Activated naive CD4-positive, alpha-beta T cell treated with Interleukin-2 at 50 U/mL for 16 hours (primary cell): Measurements from ENCODE around the gene ARAP1.

Source experiments
- DNase-seq: peaks from one replicate; pipeline ENCODE4 v3.0.0-alpha.2; 2020

ARAP1 gene

DNA sequence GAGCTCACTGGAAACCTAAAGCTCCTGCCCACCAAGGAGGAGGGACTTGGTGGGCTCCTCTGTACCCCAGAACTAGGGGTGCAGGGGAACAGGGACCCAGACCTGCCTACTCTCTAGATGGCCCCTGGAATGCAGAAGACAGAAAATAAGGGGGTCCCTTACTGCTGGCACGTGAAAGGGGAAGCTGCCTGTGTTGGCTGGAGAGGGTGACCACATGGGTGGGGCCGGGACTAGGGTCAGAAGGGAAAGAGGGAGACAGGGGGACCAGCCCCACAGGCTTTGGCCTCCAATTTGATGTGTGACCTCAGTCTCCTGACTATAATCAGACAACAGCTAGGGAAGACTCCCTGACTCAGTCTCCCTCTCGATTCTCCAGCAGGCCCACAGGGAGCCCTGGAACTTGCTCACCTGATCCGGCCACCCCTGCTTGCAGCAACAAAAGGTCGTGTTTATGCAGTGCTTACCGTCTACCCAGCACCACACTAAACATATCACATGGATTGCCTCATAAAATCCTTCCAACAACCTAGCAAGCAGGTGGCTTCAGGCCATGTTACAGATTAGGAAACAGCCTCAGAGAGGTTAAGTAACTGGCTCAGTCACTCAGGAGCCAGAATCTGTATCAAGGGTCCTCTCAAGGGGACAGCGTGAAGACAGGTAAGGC, 10.2 kb downstream of the ARAP1 start:
- DNase-seq: no peak

DNA sequence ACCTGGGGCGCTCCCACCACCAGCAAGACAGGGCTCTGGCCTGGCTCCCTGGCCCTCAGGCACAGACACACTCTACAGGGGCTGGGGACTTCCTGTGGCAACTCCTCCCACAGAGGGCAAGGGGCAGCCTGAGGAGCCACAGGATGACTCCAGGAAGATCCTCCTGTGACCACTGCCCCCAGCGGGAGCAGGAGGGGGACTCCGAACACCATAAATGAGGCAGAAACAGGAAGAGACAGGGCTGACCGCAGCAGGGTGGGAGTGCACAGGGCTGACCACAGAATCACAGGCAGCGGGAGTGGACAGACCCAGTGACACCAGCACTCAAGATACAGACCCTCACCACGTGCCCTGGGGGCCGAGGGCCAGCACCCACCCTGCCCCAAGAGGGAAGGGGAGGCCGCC, 10.8 kb downstream of the ARAP1 start:
- DNase-seq: no peak

DNA sequence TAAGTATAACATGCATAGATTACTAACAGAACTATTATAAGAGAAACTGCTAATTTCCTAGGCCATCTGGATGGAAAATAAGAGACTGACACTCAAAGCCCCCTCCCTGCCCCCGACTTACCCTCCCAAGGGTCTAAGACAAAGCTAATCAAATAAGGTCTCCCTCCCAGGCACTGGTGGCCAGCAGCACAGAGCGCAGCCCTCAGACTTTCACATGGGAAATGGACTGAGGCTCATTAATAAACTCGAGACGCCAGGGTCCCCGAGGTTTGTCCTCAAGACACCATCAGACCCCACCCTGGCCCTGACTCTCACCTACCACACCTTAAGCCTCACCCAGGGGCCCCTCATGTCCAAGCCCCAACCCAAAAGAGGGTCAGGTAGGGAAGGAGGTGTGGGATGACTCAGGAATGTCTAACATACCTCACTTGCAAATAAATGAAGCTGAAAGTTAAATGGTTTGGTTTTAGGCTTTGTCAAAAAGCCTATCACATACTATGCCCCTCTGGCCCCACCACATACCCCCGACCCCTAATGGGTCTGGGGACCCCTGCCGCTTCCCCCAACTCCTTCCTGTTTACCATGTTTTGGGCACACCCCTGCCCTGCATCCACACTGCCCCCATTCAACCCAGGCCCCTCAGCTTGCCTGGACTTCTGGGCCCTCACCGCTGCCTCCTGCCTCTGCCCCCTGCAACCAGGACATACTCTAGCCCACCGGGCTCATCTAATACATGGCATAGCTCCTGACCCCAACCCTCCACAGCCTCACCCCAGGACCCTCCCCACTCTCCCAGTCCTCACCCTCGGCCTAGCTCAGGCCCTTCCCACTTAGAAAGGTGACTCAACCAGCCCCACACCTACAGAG, 11.4 kb downstream of the ARAP1 start:
- no peak for DNase-seq

DNA sequence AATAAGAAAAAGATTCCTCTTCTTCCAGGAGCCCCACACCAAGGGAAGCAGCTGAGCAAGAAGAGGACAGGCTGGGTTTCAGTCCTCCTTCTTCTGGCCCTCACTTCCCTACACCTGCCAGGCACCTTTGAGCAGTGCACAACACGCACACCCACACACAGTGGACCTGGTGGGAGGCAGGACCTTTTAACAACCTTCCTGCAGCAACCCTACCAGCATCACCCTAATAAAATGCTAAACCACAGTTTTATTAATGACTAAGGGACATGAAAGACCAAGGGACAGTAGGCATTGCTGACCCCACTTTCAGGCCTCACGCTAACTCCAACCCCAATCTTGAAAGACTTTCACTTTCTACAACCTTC, 12.2 kb downstream of the ARAP1 start:
- no peak for DNase-seq

DNA sequence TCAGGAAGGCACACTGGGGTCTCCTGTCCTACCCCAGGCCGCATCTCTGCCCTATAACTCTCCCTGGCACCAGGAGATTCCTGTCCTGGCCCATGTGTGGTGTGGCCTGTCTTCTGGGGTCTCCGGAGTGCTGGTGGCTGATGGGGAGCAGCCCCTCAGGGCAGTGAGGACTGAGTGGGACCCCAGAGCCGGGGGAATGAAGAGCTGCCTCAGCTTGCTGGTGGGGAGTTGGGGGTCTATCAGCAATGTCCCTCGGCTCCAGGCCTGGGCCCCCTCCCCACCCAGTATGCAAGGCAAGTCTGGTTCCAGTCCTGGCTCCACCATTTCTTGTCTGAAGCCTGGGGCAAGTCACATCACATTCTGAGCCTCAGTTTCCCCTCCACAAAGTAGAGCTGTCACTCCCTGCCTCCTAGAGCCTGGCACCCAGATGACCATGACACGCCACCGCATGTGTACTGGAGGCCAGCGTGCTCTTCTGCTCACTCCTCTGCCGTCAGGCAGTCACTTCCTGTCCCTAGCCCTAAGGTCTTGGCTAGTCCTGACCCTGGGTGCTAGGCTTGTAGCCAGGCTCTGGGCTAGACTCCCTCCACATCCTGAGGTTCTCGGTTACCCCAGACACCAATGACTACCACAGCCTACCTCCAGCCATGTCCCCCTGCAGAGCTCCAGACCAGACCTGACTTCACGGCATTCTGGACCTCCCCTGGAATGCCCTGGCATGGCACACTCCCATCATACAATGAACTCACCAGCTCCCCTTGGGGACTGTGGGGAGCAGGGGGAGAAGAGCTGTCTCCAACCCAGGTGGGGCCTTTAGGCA, 12.8 kb downstream of the ARAP1 start:
- no peak for DNase-seq

DNA sequence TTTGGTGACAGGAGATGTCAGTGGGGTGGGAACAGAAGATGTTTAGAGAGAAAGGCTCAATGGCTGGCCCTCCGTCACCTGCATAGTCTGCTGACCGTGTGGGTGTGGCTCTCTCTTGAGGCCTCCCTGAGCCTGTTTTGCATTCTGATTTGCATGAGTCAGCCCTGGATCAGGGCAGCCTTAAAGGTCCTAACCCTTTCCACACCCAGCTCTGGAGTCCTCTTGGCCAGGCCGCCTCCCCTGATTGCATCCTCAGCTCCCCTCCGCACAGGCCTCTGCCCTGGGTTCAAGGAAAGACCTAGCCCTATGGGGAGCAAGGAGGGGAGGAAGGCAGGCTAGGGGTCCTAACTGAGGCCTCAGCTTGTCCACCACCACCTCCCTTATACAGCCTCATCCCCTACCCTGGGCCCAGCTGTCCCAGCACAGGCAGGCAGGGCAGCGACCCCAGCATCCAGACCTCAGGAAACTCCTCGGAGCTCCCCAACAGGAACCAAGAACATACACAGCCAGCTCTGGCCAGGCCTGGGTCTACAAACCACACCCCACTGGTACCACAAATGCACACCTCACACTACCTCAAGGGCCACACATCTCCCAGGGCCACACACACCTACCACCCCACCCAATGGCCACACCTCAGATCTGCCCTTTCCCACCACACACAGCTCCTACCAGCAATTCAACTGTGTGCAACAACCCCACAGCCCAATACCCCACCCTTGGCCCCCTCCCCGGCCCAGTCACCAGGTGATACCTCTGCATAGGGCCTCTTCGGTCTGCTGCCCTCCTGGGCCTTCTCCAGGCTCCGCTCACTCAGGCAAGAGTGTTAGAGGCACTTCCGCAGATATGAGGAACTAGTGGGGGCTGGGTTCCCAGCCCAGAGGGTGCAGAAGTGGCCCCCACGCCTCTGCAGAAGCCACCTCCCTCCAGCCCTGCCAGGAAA, 13.7 kb downstream of the ARAP1 start:
- no peak for DNase-seq

DNA sequence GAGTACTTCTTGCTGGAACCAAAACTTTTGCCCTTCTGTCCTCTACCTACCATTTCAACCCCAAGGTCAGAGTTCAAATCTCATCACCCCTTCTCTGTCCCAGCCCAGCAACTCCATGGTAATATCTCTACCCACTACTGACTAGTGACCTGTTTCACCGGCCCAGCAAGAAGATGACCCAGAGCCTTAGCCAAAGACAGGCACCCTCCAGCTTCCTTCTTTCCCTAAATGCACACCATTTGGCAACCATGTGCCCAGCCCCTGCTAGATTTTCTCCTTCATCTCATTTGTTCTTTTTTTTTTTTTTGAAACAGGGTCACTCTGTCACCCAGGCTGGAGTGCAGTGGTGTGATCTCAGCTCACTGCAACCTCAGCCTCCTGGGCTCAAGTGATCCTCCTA, 14.9 kb downstream of the ARAP1 start:
- no peak for DNase-seq

DNA sequence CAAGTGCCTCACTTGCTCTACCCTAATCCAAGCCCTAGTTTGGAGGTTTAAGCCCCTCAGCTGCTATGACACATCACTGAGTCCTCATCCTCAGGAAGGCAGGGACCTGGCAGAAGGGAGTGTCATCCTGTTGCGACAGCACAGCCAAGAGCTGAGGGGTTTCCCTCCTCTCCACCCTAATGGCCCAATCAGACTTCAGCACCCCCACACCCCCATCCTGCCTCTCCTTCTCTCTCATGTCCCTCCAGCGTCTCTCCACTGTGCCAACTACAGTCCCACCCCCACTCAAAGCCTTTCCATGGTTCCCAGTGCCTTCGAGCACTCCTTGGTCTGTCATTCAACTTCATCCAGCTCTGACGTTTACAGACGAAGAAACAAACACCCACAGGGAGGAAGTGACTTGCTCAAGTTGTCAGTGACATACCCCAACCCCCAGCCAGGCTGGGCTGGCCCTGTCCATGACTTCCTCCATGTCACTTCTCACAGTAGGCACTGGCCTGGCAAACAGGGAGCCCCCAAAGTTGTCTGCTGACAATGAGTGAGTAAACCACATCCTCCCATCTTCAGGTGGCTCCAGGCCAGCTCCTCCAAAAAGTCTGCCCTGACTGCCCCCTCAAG, 15.6 kb downstream of the ARAP1 start:
- DNase-seq: peak; percentile 53

DNA sequence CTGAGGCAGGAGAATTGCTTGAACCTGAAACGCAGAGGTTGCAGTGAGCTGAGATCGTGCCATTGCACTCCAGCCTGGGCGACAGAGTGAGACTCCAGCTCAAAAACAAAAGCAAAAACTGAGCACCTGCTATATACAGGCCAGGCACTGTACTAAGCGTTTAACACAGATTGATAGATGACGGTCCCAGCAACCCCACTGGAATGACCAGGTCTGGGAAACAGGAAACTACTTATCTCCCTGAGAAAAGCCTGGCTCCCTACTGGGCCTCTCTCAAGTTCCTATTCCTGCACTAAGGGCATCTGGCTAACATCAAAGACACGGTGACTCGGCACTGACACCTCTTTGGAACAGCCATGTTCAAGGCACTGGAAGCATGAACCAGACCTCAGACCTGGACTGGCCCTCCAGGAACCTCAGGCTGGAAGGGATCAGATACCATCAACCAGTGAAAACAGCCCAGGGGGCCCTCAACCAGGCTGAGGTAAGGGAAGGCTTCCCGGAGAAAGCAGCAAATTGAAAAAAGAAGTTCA, 16.6 kb downstream of the ARAP1 start:
- DNase-seq: no peak

DNA sequence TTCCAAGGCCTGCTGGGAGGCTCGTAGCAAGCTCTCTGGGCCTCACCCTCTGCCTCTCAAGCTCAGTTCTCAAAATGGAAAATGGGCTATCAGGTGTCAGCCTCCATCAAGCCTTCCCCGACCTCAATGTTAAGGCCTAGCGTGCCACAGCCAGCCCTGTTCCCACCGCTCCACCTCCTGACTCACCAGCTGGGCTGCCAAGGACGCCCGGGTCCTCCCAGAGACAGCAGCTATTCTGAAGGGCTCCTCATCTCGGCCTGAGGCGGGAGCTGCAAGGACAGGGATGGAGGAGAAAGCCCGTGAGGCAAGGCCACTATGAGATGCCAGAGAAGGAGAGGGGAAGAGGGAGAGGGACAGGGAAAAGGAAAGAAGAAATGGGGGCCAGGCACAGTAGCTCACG, 19.9 kb downstream of the ARAP1 start:
- no peak for DNase-seq

DNA sequence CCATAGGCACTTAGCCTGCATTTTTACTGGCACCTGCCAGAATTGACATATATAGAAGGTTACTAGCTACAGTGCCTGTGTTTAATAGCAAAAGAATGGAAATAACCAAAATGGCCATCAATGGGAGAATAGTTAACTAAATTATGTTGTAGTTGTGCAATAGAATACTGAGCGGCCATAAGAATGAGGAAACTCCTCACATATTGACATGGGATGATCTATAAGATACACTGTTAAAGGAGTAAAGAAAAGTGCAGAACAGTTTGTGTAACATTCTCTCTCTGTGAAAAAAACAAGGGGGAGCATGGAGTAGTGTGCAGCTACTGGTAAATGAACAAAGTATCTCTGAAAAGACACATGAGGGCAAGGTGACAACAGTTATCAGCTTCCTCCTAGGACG, 21.5 kb downstream of the ARAP1 start:
- DNase-seq: no peak

DNA sequence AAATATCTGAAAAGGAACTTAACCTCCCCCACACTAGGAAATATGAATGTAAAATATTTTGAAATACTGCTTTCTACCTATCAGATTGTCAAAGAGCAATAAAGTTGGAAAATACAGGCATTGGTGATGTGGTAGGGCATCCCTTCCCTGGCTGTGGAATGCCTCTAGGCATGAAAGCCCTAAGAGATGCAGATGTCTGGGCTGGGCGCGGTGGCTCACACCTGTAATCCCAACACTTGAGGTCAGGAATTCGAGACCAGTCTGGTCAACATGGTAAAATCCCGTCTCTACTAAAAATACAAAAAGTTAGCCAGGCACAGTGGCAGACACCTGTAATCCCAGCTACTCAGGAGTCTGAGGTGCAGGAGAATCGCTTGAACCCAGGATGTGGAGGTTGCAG, 22.0 kb downstream of the ARAP1 start:
- DNase-seq: no peak

DNA sequence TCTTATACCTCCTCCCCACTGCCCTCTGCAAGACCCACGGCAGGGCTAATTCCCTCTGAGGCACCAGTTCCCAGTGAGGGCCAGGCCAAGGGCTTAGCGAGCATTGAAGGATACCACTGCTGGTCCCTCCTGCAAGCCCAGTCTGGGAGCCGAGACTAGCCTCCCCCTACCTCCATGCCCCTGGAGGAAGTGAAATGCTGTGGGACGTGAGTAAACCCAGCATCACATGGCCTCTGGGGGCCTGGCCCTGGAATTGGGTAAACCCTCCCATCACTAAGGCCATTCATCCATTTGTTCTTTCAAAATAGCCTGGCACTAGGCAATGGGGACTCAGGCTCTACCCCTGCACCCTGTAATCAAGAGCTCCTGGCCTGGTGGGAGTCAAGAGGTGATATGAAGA, 24.7 kb downstream of the ARAP1 start:
- no peak for DNase-seq

DNA sequence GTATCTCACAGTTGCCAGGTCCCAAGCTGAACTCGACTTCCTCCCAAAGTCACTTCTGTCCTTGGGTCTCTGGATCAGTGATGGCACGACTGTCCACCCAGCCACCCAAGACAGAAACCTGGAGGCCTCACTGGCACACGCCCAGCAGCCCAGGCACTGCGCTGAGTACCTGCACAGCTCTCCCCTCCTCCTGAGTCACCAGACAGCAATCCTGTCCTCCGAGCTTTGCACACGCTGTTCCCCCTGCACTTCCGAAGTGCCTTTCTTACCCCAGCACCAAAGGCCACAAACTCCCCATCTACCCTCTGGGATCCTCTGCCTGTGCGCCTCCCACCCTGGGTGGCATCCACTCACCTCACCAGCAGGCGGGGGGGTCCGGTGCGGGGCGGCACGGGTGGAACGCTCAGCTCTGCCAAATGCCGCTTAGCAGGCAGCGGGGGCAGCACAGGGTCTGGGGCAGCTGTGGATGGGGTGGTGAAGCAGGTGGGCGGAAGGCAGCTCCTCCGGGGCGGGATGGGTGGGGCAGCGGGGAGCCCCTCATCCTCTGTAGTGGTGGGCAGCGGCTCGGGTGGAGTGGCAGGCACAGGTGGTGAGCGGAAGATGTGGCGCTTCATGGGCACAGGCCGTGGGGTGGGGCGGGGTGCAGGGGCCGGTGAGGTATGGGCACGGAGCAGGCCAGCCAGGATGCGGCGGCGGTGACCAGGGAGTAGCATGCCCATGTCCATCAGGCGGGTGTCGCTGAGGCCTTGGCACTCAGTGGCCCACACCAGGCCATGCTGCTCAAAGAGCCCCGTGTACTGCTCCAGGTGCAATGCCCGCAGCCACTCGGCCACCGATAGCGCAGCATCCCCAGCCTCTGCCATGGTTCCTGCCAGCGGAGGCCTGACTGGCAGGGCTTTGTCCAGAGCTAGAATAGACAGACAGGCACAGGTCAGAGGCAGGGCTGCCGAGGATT, 25.7 kb downstream of the ARAP1 start:
- no peak for DNase-seq

DNA sequence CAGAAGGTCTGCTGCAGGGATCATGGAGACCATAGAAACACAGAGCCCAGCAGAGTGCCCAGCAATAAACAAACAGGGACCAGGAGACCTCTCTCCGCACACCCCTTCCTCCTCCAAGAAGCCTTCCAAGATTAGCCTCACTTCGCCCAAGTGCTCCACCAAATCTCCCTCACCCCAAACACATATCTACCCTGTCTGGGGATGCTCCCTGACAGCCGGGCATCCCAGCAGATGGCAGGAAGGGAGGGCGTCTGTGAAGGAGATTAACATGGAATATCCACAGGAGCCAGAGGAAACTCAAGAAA, 26.5 kb downstream of the ARAP1 start:
- DNase-seq: no peak

DNA sequence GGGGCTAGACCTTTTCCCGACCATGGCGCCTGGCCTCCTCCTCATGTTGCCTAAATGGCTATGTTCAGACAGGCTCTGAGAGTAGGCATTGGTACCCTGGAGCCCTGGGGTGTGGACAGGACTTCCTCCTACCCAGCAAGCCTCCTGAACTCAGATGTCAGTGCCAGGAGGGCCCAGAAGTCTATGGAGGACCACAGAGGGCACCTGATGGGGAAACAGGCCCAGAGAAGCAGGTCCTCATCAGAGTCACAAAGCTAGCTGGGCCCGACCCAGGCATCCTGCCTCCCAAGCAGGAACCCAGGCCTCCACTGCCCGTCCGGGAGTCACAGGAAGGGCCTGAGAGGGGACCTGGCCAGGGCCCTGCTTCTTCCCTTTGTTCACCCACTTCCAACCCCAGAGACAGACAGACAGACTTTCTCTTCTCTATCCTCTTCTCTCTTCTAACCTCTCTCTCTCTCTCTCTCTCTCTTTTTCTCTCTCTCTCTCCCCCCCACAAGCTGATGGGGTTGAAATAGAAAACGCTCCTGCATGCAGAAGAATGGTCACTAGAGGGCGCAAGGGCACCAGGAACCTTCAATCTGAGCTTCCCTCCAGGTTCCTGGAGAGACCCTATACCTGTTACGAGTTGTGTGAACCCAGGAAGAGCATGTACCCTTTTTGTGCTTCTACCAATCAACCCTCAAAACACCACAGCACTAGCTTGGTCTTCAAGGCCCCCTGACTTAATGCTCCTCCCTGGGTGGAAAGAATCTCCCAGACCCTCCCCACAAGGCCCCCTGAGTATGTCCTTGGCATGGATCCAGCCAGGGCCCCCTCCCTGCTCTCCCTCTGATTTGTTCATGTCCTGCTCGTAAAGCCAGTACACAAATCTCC, 27.1 kb downstream of the ARAP1 start:
- peak; percentile 78 for DNase-seq

DNA sequence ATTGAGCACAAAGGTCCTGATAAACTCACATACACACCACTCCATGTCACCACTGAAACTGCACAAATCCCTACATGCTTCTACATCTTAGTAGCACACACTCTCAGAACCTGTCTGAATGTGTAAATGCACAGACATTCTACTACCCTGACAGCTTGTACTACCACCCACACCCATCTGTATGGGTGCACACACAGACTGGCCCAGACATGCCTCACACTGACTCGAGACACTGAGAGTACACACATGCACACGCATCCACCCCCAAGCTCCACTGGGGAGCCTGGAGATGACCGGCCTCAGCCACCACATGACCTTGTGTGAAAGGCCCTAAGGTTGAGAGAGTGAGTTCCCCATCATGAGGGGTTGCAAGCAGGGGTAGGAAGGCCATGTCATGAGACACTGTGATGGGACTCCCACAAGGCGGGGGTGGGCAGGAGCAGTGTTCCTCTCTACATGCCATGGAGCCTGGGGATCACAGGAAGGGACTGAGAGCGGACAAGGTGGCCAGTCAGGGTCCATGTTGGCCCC, 28.1 kb downstream of the ARAP1 start:
- no peak for DNase-seq

DNA sequence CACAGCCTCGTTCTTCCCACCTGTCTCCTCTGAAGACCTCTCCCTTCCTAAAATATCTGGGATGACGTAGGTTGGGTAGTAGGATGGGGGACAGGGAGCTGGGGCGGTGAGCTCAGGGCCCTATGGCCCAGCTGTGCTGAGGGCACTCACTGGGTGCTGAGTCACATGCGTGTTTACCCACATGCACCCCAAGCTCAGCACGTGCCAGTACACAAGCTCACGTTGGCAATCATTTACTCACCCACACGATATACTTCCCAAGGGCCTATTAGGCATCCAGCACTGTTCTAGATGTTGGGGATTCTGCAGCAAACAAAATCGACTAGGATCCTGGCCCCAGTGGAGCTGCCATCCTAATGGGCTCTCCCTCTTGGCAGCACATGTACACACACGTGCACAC, 28.7 kb downstream of the ARAP1 start:
- DNase-seq: no peak

DNA sequence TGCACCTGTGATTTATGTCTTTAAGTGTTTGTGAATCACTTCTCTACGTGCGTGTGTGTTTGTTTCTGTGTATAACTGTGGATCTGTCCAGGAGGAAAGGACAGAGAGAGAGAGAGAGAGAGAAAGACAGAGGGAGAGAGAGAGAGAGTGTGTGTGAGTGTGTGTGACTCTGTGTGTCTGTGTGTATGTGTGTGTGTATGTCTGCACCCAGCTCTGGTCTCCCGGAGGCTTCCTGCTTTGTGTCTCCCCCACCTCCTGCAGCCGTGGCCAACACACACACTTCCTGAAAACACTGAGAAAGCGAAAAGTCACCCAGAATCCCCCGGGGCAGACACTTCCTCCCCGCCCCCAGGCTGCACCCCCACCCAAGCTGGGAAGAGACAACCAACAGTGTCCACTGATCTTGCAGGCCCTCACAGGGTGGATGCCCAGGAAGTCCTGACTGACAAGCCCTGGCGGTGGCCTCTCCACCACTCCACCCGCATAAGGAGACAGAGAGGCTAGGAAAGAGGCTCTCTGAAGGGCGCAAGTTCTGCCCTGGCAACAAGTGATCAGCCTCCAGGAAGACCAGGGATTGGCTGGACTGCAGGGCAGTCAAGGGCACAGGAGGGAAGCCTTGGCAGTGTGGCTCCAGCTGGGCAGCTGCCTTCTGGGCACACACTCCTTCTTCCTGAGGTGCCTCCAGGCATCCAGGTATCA, 30.0 kb downstream of the ARAP1 start:
- DNase-seq: peak; percentile 84
